HepG2 (cell line): ENCODE data around the gene CALHM5. TPM values are rescaled to one million over a fixed set of nuclear protein-coding genes. Genes with fewer than 3 reads are reported as not detected.

Experiments
- CBFB ChIP-seq: sonication (generic); formaldehyde crosslinking; IDR thresholded peaks from 2 replicates; pipeline ENCODE4 v1.4.0; 2020; ENCODE audit warnings: missing genetic modification reagents
- CREB1 ChIP-seq, 2 experiments: fragments of 450-650 bp in 1 of 2; IDR thresholded peaks; 2 replicates each; pipeline ENCODE4 v1.6.1; 2016 to 2017; ENCODE audit warnings: control low read depth in 1 of 2, mild to moderate bottlenecking in 1 of 2, missing compliant biosample characterization in 1 of 2, missing genetic modification characterization in 1 of 2
- FOXJ3 ChIP-seq: sonication (generic); formaldehyde crosslinking; IDR thresholded peaks from 2 replicates; pipeline ENCODE4 v1.4.0; 2020; ENCODE audit warnings: missing genetic modification reagents, mild to moderate bottlenecking, borderline replicate concordance
- GATAD1 ChIP-seq: IDR thresholded peaks from 2 replicates; pipeline ENCODE4 v1.6.1; 2016; ENCODE audit warnings: missing genetic modification reagents, missing compliant biosample characterization
- HDAC1 ChIP-seq: sonication (generic); formaldehyde crosslinking; IDR thresholded peaks from 2 replicates; pipeline ENCODE4 v1.5.1; 2020; ENCODE audit warnings: mild to moderate bottlenecking, missing genetic modification reagents
- KDM5B ChIP-seq: sonication (generic); formaldehyde crosslinking; IDR thresholded peaks from 2 replicates; pipeline ENCODE4 v1.4.0; 2020; ENCODE audit warnings: missing genetic modification reagents, mild to moderate bottlenecking, borderline replicate concordance
- NFE2L1 ChIP-seq: sonication (generic); formaldehyde crosslinking; IDR thresholded peaks from 2 replicates; pipeline ENCODE4 v1.4.0; 2020; ENCODE audit warnings: missing genetic modification reagents, mild to moderate bottlenecking, borderline replicate concordance
- RFX5 ChIP-seq: IDR thresholded peaks from 2 replicates; pipeline ENCODE4 v1.6.1; 2011; ENCODE audit warnings: low read depth, low read length, improper control_type of control experiment
- ZMYM2 ChIP-seq: sonication (generic); formaldehyde crosslinking; IDR thresholded peaks from 2 replicates; pipeline ENCODE4 v1.8.0; 2022; ENCODE audit warnings: mild to moderate bottlenecking, missing genetic modification reagents
- ZNF235 ChIP-seq: sonication (generic); formaldehyde crosslinking; IDR thresholded peaks from 2 replicates; pipeline ENCODE4 v1.8.1; 2023; ENCODE audit warnings: mild to moderate bottlenecking, missing genetic modification reagents, borderline replicate concordance
- polyA plus RNA-seq, 8 experiments: library from polyadenylated mRNA; depleted of rRNA in 3 of 8; stranded (reverse) in 7 of 8; unstranded in 1 of 8; fragments of >200 nt; fragmentation: Illumina TruSeq in 4 of 8; extraction: Trizol in 4 of 8; gene quantifications; 2 replicates each; pipeline versions ENCODE4 v1.2.1 to v1.2.3, GENCODE V29; 2011 to 2016; ENCODE audit warnings: low read depth in 4 of 8, missing spikeins in 1 of 8, mixed read lengths in 1 of 8; ENCODE audit not compliant: insufficient read depth in 1 of 8
- total RNA-seq, 5 experiments: library from RNA; depleted of rRNA; stranded (reverse); fragments of >200 nt; fragmentation: Illumina TruSeq; extraction: Trizol; gene quantifications; 2 replicates each; pipeline ENCODE4 v1.2.3, GENCODE V29; 2016; ENCODE audit warnings: low read depth in 1 of 5
- TF ChIP-seq, protein P1 (sequence below): sonication (generic); formaldehyde crosslinking; IDR thresholded peaks from 2 replicates; pipeline ENCODE4 v1.4.0; 2020; ENCODE audit warnings: missing genetic modification reagents
- TF ChIP-seq, protein P2 (sequence below): sonication (generic); formaldehyde crosslinking; IDR thresholded peaks from 2 replicates; pipeline ENCODE4 v1.4.0; 2020; ENCODE audit warnings: low read depth, missing genetic modification reagents
- TF ChIP-seq, protein P3 (sequence below): sonication (generic); formaldehyde crosslinking; IDR thresholded peaks from 2 replicates; pipeline ENCODE4 v1.4.0; 2020; ENCODE audit warnings: missing genetic modification reagents
- TF ChIP-seq, protein P4 (sequence below): sonication (generic); formaldehyde crosslinking; IDR thresholded peaks from 2 replicates; pipeline ENCODE4 v1.8.0; 2022; ENCODE audit warnings: mild to moderate bottlenecking, missing genetic modification reagents, borderline replicate concordance
- TF ChIP-seq, protein P5 (sequence below): IDR thresholded peaks from 2 replicates; pipeline ENCODE4 v1.6.1; 2016; ENCODE audit warnings: low read depth, missing genetic modification reagents, missing compliant biosample characterization

The CALHM5 gene
- total and polyA plus RNA-seq, 2 of the 13 experiments (the other 11 are each of a cell fraction or from before 2014, with no cell fraction given): not detected

DNA sequence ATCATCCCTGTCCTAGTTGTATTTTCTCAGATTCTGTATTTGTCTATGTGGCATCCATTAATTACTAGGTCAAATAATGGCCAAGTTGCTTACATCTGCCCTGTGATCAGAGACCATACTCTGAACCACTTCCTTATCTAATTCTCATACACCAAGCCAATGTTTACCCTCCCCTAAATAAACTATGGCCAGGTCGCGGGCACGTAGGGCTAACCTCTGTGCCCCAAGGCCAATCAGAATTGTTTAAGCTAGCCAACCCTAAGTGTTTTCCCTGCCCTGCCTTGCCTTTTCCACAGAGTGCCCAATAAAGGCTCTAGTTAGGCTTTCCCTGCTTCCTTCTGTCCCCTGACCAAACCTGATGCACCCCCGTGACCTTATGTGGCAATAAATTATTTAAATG is 39.4 kb downstream of the CALHM5 start (continued):
- no peak for TF ChIP-seq ZNF235 (CRISPR knock-in tag)
- TF ChIP-seq, protein P1, sequence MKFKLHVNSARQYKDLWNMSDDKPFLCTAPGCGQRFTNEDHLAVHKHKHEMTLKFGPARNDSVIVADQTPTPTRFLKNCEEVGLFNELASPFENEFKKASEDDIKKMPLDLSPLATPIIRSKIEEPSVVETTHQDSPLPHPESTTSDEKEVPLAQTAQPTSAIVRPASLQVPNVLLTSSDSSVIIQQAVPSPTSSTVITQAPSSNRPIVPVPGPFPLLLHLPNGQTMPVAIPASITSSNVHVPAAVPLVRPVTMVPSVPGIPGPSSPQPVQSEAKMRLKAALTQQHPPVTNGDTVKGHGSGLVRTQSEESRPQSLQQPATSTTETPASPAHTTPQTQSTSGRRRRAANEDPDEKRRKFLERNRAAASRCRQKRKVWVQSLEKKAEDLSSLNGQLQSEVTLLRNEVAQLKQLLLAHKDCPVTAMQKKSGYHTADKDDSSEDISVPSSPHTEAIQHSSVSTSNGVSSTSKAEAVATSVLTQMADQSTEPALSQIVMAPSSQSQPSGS (CRISPR knock-in tag): 0 out of 2 replicates have a peak, but pooled peaks have one; percentile 16
- no peak for TF ChIP-seq NFE2L1
- no peak for TF ChIP-seq KDM5B (CRISPR knock-in tag)
- no peak for TF ChIP-seq RFX5
- no peak for TF ChIP-seq ZMYM2 (CRISPR knock-in tag)
- TF ChIP-seq FOXJ3 (CRISPR knock-in tag): peak; percentile 50; the same call in 1 of the 2 replicates
- TF ChIP-seq HDAC1 (CRISPR knock-in tag): 0 out of 2 replicates have a peak, but pooled peaks have one; percentile 29
- 0 out of 2 replicates have a peak, but pooled peaks have one; percentile 34 for TF ChIP-seq CBFB
- TF ChIP-seq, protein P2, sequence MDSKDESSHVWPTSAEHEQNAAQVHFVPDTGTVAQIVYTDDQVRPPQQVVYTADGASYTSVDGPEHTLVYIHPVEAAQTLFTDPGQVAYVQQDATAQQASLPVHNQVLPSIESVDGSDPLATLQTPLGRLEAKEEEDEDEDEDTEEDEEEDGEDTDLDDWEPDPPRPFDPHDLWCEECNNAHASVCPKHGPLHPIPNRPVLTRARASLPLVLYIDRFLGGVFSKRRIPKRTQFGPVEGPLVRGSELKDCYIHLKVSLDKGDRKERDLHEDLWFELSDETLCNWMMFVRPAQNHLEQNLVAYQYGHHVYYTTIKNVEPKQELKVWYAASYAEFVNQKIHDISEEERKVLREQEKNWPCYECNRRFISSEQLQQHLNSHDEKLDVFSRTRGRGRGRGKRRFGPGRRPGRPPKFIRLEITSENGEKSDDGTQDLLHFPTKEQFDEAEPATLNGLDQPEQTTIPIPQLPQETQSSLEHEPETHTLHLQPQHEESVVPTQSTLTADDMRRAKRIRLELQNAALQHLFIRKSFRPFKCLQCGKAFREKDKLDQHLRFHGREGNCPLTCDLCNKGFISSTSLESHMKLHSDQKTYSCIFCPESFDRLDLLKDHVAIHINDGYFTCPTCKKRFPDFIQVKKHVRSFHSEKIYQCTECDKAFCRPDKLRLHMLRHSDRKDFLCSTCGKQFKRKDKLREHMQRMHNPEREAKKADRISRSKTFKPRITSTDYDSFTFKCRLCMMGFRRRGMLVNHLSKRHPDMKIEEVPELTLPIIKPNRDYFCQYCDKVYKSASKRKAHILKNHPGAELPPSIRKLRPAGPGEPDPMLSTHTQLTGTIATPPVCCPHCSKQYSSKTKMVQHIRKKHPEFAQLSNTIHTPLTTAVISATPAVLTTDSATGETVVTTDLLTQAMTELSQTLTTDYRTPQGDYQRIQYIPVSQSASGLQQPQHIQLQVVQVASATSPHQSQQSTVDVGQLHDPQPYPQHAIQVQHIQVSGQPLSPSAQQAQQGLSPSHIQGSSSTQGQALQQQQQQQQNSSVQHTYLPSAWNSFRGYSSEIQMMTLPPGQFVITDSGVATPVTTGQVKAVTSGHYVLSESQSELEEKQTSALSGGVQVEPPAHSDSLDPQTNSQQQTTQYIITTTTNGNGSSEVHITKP: 0 out of 2 replicates have a peak, but pooled peaks have one; percentile 31
- TF ChIP-seq, protein P3, sequence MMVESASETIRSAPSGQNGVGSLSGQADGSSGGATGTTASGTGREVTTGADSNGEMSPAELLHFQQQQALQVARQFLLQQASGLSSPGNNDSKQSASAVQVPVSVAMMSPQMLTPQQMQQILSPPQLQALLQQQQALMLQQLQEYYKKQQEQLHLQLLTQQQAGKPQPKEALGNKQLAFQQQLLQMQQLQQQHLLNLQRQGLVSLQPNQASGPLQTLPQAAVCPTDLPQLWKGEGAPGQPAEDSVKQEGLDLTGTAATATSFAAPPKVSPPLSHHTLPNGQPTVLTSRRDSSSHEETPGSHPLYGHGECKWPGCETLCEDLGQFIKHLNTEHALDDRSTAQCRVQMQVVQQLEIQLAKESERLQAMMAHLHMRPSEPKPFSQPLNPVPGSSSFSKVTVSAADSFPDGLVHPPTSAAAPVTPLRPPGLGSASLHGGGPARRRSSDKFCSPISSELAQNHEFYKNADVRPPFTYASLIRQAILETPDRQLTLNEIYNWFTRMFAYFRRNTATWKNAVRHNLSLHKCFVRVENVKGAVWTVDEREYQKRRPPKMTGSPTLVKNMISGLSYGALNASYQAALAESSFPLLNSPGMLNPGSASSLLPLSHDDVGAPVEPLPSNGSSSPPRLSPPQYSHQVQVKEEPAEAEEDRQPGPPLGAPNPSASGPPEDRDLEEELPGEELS (CRISPR knock-in tag): peak; percentile 88
- TF ChIP-seq GATAD1 (CRISPR knock-in tag): no peak
- TF ChIP-seq, protein P4, sequence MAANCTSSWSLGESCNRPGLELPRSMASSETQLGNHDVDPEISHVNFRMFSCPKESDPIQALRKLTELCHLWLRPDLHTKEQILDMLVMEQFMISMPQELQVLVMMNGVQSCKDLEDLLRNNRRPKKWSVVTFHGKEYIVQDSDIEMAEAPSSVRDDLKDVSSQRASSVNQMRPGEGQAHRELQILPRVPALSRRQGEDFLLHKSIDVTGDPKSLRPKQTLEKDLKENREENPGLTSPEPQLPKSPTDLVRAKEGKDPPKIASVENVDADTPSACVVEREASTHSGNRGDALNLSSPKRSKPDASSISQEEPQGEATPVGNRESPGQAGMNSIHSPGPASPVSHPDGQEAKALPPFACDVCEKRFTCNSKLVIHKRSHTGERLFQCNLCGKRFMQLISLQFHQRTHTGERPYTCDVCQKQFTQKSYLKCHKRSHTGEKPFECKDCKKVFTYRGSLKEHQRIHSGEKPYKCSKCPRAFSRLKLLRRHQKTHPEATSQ: peak; percentile 79; the same call in 1 of the 2 replicates
- no peak for TF ChIP-seq CREB1 (IDR thresholded peaks at IDR 0.05)
- TF ChIP-seq CREB1 (CRISPR knock-in tag; IDR thresholded peaks at IDR 0.05): peak; percentile 44; the same call in 1 of the 2 replicates
- TF ChIP-seq, protein P5, sequence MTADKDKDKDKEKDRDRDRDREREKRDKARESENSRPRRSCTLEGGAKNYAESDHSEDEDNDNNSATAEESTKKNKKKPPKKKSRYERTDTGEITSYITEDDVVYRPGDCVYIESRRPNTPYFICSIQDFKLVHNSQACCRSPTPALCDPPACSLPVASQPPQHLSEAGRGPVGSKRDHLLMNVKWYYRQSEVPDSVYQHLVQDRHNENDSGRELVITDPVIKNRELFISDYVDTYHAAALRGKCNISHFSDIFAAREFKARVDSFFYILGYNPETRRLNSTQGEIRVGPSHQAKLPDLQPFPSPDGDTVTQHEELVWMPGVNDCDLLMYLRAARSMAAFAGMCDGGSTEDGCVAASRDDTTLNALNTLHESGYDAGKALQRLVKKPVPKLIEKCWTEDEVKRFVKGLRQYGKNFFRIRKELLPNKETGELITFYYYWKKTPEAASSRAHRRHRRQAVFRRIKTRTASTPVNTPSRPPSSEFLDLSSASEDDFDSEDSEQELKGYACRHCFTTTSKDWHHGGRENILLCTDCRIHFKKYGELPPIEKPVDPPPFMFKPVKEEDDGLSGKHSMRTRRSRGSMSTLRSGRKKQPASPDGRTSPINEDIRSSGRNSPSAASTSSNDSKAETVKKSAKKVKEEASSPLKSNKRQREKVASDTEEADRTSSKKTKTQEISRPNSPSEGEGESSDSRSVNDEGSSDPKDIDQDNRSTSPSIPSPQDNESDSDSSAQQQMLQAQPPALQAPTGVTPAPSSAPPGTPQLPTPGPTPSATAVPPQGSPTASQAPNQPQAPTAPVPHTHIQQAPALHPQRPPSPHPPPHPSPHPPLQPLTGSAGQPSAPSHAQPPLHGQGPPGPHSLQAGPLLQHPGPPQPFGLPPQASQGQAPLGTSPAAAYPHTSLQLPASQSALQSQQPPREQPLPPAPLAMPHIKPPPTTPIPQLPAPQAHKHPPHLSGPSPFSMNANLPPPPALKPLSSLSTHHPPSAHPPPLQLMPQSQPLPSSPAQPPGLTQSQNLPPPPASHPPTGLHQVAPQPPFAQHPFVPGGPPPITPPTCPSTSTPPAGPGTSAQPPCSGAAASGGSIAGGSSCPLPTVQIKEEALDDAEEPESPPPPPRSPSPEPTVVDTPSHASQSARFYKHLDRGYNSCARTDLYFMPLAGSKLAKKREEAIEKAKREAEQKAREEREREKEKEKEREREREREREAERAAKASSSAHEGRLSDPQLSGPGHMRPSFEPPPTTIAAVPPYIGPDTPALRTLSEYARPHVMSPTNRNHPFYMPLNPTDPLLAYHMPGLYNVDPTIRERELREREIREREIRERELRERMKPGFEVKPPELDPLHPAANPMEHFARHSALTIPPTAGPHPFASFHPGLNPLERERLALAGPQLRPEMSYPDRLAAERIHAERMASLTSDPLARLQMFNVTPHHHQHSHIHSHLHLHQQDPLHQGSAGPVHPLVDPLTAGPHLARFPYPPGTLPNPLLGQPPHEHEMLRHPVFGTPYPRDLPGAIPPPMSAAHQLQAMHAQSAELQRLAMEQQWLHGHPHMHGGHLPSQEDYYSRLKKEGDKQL (CRISPR knock-in tag): peak; percentile 76
